Prostate gland (tissue), 2 donors: ENCODE results near the gene MBD3. TPM values are rescaled to one million over a fixed set of nuclear protein-coding genes. Genes with fewer than 3 reads are reported as not detected.

Experiments
- DNase-seq: peaks from one replicate; pipeline ENCODE4 v3.0.0-alpha.2; 2019; ENCODE audit warnings: low spot score
- H3K27ac ChIP-seq, 2 donors: fragments of 200-600 bp; sonication (generic); 2 replicates each; pipeline ENCODE4 v1.5.1; 2017 to 2019
- H3K27me3 ChIP-seq: fragments of 200-600 bp; sonication (generic); replicated peaks from 2 replicates; pipeline ENCODE4 v1.5.1; 2019; ENCODE audit not compliant: insufficient read depth
- H3K36me3 ChIP-seq, 2 donors: fragments of 200-600 bp; sonication (generic); 1 replicate in 1 of 2; 2 replicates in 1 of 2; pipeline versions ENCODE4 v1.5.1 to v1.8.1; 2017 to 2019
- H3K4me1 ChIP-seq: fragments of 200-600 bp; sonication (generic); replicated peaks from 2 replicates; pipeline ENCODE4 v1.5.1; 2019
- H3K4me3 ChIP-seq, 2 donors: fragments of 200-600 bp; sonication (generic); 2 replicates each; pipeline ENCODE4 v1.5.1; 2017 to 2019
- H3K9me3 ChIP-seq: fragments of 200-600 bp; sonication (generic); 2 replicates; pipeline ENCODE4 v1.5.1; 2017
- POLR2A ChIP-seq: fragments of 450-650 bp; IDR thresholded peaks from one replicate; pipeline ENCODE4 v1.6.1; 2016; ENCODE audit warnings: antibody characterized with exemption, mild to moderate bottlenecking
- POLR2AphosphoS5 ChIP-seq: sonication (generic); formaldehyde crosslinking; IDR thresholded peaks from one replicate; pipeline ENCODE4 v1.6.1; 2017; ENCODE audit warnings: antibody characterized with exemption
- WGBS: methylation state at CpG from one replicate; pipeline ENCODE4 v1.1.5; 2018; 5-methylcytosine and 5-hydroxymethylcytosine counted together
- intact Hi-C: fragments of 100-400 bp; cut with DNase I; formaldehyde crosslinking; loops from one replicate; pipeline ENCODE4 v1.14.2; 2022
- total RNA-seq, 2 donors: library from RNA; depleted of rRNA; stranded (reverse); fragments of >200 nt; gene quantifications; one replicate each; pipeline ENCODE4 v1.1.0, GENCODE V29; 2016
- TF ChIP-seq, protein P1 (sequence below), 4 experiments: fragments of 200-600 bp in 2 of 4; fragments of 450-650 bp in 2 of 4; sonication (generic) in 2 of 4; IDR thresholded peaks; 1 replicate in 3 of 4; 2 replicates in 1 of 4; pipeline ENCODE4 v1.5.1; 2016 to 2019; ENCODE audit warnings: antibody characterized with exemption in 4 of 4, mild to moderate bottlenecking in 2 of 4, moderate library complexity in 2 of 4

MBD3 gene
- total RNA-seq, 2 donors from 2014 or later, result 100 to 166 TPM

GRCh38 chr19:1610579-1610978 is 17.9 kb upstream of the MBD3 start:
- DNase-seq, result no peak
- H3K27me3 ChIP-seq, result no peaks in the 10 kb centered on the region
- 77% methylated on average over 10 of the region's 11 CpGs for WGBS
- H3K27ac ChIP-seq, result no peak overlapping the region
- TF ChIP-seq POLR2AphosphoS5, result no peak
- TF ChIP-seq POLR2A, result no peak
- peaks cover 4% of the 10 kb centered on the region for H3K4me1 ChIP-seq
- no peak overlapping the region for H3K4me3 ChIP-seq
- intact Hi-C loops, result no loop called here
- no peaks in the 10 kb centered on the region for H3K9me3 ChIP-seq
- H3K36me3 ChIP-seq, result peaks cover 4 to 6% of the 10 kb centered on the region in 2 donors

DNA sequence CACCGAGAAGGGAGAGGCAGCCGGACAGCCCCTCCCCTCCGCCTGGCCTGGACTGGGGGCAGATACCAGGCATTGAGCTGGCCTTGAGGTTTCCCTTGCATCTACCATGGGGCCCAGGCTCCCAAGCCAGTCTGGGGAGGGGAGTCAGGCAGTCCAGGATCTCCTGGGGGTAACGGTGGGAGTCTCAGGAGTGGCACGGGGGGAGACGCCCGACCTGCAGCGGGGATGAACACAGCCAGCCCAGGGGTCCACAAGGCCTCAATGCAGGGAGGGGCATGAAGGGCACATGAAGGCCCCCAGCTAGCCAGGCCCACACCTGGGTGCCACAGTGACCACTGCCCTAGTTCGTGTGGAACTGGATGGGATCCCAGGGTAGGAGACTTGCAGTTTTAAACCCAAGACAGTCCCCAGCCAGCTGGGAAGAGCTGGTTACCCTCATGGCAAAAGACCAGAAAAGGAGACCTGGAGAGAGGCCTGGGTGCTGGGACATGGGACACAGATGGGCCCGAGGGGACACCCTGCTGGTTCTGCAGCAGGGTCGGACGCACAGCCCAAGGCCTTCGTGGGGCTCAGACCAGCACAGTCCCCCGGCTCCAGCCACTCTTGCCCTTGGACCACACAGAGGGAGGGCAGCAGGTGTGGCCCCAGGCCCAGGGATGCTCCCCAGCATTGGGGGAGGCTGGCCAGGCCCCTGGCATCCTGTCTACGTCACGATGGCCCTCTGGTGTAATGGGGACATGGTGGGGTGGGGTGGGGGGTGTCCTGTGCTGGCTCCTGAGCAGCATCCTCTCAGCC is 17.2 kb upstream of the MBD3 start:
- H3K36me3 ChIP-seq, result peaks cover 4 to 6% of the 10 kb centered on the region in 2 donors
- H3K27me3 ChIP-seq, result no peaks in the 10 kb centered on the region
- H3K4me1 ChIP-seq, result peaks cover 4% of the 10 kb centered on the region
- H3K9me3 ChIP-seq, result no peaks in the 10 kb centered on the region
- no peak for TF ChIP-seq POLR2AphosphoS5
- TF ChIP-seq, protein P1, sequence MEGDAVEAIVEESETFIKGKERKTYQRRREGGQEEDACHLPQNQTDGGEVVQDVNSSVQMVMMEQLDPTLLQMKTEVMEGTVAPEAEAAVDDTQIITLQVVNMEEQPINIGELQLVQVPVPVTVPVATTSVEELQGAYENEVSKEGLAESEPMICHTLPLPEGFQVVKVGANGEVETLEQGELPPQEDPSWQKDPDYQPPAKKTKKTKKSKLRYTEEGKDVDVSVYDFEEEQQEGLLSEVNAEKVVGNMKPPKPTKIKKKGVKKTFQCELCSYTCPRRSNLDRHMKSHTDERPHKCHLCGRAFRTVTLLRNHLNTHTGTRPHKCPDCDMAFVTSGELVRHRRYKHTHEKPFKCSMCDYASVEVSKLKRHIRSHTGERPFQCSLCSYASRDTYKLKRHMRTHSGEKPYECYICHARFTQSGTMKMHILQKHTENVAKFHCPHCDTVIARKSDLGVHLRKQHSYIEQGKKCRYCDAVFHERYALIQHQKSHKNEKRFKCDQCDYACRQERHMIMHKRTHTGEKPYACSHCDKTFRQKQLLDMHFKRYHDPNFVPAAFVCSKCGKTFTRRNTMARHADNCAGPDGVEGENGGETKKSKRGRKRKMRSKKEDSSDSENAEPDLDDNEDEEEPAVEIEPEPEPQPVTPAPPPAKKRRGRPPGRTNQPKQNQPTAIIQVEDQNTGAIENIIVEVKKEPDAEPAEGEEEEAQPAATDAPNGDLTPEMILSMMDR (IDR thresholded peaks at IDR 0.05), result no peak
- TF ChIP-seq POLR2A, result no peak
- no peak for DNase-seq
- WGBS, result 85% methylated on average over 16 of the region's 16 CpGs
- H3K27ac ChIP-seq, result no peak overlapping the region
- H3K4me3 ChIP-seq, result no peak overlapping the region
- intact Hi-C loops, result no loop called here

GRCh38 chr19:1609103-1609396 is 16.4 kb upstream of the MBD3 start:
- no peak for DNase-seq
- Histone ChIP-seq H3K36me3 (peaks cover 4 to 6% of the 10 kb centered on the region in 2 donors), H3K9me3 (no peaks in the 10 kb centered on the region), H3K27ac (no peak overlapping the region), H3K27me3 (no peaks in the 10 kb centered on the region), H3K4me1 (peaks cover 10% of the 10 kb centered on the region), H3K4me3 (no peak overlapping the region)
- WGBS, result 35% methylated on average over 10 of the region's 10 CpGs
- TF ChIP-seq POLR2A (no peak), POLR2AphosphoS5 (no peak)
- TF ChIP-seq, protein P1 (IDR thresholded peaks at IDR 0.05), result no peak
- intact Hi-C loops, result no loop called here

GRCh38 chr19:1608359-1609102 is 15.9 kb upstream of the MBD3 start:
- no peaks in the 10 kb centered on the region for H3K9me3 ChIP-seq

GRCh38 chr19:1606138-1606651 is 13.5 kb upstream of the MBD3 start:
- H3K27me3 ChIP-seq, result no peaks in the 10 kb centered on the region
- WGBS, result 18% methylated on average over 16 of the region's 16 CpGs
- no peaks in the 10 kb centered on the region for H3K36me3 ChIP-seq
- DNase-seq, result no peak
- TF ChIP-seq POLR2AphosphoS5 (no peak), POLR2A (no peak)
- TF ChIP-seq, protein P1 (IDR thresholded peaks at IDR 0.05), result no peak
- intact Hi-C loops, result no loop called here
- no peaks in the 10 kb centered on the region for H3K9me3 ChIP-seq
- H3K4me3 ChIP-seq, result peak overlapping the region; percentile 93 to 100
- peaks cover 15% of the 10 kb centered on the region for H3K4me1 ChIP-seq
- H3K27ac ChIP-seq, result peak overlapping the region; percentile 85 to 90

More at GRCh38 chr19:1608359-1609102, 15.9 kb upstream of the MBD3 start:
- Histone ChIP-seq H3K27me3 (no peaks in the 10 kb centered on the region), H3K36me3 (peaks cover 4 to 6% of the 10 kb centered on the region in 2 donors), H3K27ac (no peak overlapping the region), H3K4me3 (no peak overlapping the region), H3K4me1 (peaks cover 15% of the 10 kb centered on the region)
- no peak for DNase-seq
- TF ChIP-seq, protein P1 (IDR thresholded peaks at IDR 0.05), result no peak
- no peak for TF ChIP-seq POLR2AphosphoS5
- no peak for TF ChIP-seq POLR2A
- 62% methylated on average over 23 of the region's 23 CpGs for WGBS
- intact Hi-C loops, result no loop called here
